ENCODE results near the gene HIP1R. TPM values are rescaled to one million over a fixed set of nuclear protein-coding genes. Genes with fewer than 3 reads are reported as not detected.

Gene HIP1R
- total and polyA plus RNA-seq, 2 of the 13 experiments (the other 11 are each of a cell fraction or from before 2014, with no cell fraction given), result 18.4 to 25.5 TPM

- TF ChIP-seq, protein P1, sequence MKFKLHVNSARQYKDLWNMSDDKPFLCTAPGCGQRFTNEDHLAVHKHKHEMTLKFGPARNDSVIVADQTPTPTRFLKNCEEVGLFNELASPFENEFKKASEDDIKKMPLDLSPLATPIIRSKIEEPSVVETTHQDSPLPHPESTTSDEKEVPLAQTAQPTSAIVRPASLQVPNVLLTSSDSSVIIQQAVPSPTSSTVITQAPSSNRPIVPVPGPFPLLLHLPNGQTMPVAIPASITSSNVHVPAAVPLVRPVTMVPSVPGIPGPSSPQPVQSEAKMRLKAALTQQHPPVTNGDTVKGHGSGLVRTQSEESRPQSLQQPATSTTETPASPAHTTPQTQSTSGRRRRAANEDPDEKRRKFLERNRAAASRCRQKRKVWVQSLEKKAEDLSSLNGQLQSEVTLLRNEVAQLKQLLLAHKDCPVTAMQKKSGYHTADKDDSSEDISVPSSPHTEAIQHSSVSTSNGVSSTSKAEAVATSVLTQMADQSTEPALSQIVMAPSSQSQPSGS (CRISPR knock-in tag; IDR thresholded peaks at IDR 0.05), result no peak
- TF ChIP-seq TEAD2 (CRISPR knock-in tag; IDR thresholded peaks at IDR 0.05) (no peak), KIAA2018 (CRISPR knock-in tag; IDR thresholded peaks at IDR 0.05; ENCODE audit: borderline replicate concordance) (no peak), EHMT2 (IDR thresholded peaks at IDR 0.05; ENCODE audit: borderline replicate concordance, low read depth, low read length) (no peak), HMGXB4 (CRISPR knock-in tag; IDR thresholded peaks at IDR 0.05; ENCODE audit: borderline replicate concordance in 1 of 2, low read depth in 1 of 2) (no peak), IRX3 (CRISPR knock-in tag; IDR thresholded peaks at IDR 0.05; ENCODE audit: borderline replicate concordance, low read depth) (no peak), SUZ12 (IDR thresholded peaks at IDR 0.05; ENCODE audit: low read depth, low read length) (no peak), PRPF4 (IDR thresholded peaks at IDR 0.05; ENCODE audit: low read depth, low read length, poor library complexity, severe bottlenecking) (no peak), ZFP41 (CRISPR knock-in tag; IDR thresholded peaks at IDR 0.05; ENCODE audit: borderline replicate concordance) (no peak)
- TF ChIP-seq, protein P2, sequence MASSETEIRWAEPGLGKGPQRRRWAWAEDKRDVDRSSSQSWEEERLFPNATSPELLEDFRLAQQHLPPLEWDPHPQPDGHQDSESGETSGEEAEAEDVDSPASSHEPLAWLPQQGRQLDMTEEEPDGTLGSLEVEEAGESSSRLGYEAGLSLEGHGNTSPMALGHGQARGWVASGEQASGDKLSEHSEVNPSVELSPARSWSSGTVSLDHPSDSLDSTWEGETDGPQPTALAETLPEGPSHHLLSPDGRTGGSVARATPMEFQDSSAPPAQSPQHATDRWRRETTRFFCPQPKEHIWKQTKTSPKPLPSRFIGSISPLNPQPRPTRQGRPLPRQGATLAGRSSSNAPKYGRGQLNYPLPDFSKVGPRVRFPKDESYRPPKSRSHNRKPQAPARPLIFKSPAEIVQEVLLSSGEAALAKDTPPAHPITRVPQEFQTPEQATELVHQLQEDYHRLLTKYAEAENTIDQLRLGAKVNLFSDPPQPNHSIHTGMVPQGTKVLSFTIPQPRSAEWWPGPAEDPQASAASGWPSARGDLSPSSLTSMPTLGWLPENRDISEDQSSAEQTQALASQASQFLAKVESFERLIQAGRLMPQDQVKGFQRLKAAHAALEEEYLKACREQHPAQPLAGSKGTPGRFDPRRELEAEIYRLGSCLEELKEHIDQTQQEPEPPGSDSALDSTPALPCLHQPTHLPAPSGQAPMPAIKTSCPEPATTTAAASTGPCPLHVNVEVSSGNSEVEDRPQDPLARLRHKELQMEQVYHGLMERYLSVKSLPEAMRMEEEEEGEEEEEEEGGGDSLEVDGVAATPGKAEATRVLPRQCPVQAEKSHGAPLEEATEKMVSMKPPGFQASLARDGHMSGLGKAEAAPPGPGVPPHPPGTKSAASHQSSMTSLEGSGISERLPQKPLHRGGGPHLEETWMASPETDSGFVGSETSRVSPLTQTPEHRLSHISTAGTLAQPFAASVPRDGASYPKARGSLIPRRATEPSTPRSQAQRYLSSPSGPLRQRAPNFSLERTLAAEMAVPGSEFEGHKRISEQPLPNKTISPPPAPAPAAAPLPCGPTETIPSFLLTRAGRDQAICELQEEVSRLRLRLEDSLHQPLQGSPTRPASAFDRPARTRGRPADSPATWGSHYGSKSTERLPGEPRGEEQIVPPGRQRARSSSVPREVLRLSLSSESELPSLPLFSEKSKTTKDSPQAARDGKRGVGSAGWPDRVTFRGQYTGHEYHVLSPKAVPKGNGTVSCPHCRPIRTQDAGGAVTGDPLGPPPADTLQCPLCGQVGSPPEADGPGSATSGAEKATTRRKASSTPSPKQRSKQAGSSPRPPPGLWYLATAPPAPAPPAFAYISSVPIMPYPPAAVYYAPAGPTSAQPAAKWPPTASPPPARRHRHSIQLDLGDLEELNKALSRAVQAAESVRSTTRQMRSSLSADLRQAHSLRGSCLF (CRISPR knock-in tag; IDR thresholded peaks at IDR 0.05; ENCODE audit: borderline replicate concordance), result no peak
Measured at GRCh38 chr12:122862872-122863701, 27.8 kb downstream of the HIP1R start (continued).

Data from HepG2 (cell line).